ENCODE data around the gene CHPF. TPM values are rescaled to one million over a fixed set of nuclear protein-coding genes. Genes with fewer than 3 reads are reported as not detected.

CHPF gene
- total RNA-seq, 4 donors from 2014 or later = 21.0 to 50.5 (median 37.2) TPM

GRCh38 chr2:219570924-219571310 lies 27.3 kb upstream of the CHPF start:
- in situ Hi-C loops (cut with MboI; ENCODE audit: low sequenced_read_pairs in 4 of 4) (no loop called here), intact Hi-C loops (cut with DNase I; ENCODE audit: low total_unique reads) (loop anchor here (1.0 to 2.0 kb wide), 3 partner anchors 27 to 71 kb away; partner anchors contain the start of gene CHPF)
- peaks cover 11 to 14% of the 10 kb centered on the region in 2 donors for H3K4me1 ChIP-seq
- peak overlapping the region; percentile 56 to 73 (median 63) for H3K4me3 ChIP-seq
- DNase-seq (no peak), ATAC-seq (peak; percentile 24 to 37)
- H3K36me3 ChIP-seq = peaks cover 0 to 8% of the 10 kb centered on the region in 2 donors
- peak overlapping the region; percentile 79 to 90 (median 86) for H3K27ac ChIP-seq
- H3K27me3 ChIP-seq = no peaks in the 10 kb centered on the region
- no peaks in the 10 kb centered on the region for H3K9me3 ChIP-seq
- TF ChIP-seq, protein P1, sequence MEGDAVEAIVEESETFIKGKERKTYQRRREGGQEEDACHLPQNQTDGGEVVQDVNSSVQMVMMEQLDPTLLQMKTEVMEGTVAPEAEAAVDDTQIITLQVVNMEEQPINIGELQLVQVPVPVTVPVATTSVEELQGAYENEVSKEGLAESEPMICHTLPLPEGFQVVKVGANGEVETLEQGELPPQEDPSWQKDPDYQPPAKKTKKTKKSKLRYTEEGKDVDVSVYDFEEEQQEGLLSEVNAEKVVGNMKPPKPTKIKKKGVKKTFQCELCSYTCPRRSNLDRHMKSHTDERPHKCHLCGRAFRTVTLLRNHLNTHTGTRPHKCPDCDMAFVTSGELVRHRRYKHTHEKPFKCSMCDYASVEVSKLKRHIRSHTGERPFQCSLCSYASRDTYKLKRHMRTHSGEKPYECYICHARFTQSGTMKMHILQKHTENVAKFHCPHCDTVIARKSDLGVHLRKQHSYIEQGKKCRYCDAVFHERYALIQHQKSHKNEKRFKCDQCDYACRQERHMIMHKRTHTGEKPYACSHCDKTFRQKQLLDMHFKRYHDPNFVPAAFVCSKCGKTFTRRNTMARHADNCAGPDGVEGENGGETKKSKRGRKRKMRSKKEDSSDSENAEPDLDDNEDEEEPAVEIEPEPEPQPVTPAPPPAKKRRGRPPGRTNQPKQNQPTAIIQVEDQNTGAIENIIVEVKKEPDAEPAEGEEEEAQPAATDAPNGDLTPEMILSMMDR (IDR thresholded peaks at IDR 0.05 in 4 of 5, conservative IDR thresholded peaks at IDR 0.05 in 1 of 5) = no peak
- no peak for TF ChIP-seq POLR2A (IDR thresholded peaks at IDR 0.05)

- ATAC-seq (peak; percentile 68 to 72), DNase-seq (peak in 1 of 2 donors; percentile 70)
- intact Hi-C loops (cut with DNase I; ENCODE audit: low total_unique reads) (loop anchor here (2.0 kb wide), 1 partner anchor 28 kb away; the partner anchor contains the start of gene CHPF), in situ Hi-C loops (cut with MboI; ENCODE audit: low sequenced_read_pairs in 4 of 4) (no loop called here)
- Histone ChIP-seq H3K27me3 (no peaks in the 10 kb centered on the region), H3K4me1 (peaks cover 11 to 14% of the 10 kb centered on the region in 2 donors), H3K36me3 (peaks cover 0 to 8% of the 10 kb centered on the region in 2 donors), H3K4me3 (peak overlapping the region; percentile 56 to 73 (median 63)), H3K9me3 (no peaks in the 10 kb centered on the region), H3K27ac (peak overlapping the region; percentile 79 to 90 (median 86))
- peak; percentile 46 to 65 for TF ChIP-seq POLR2A (IDR thresholded peaks at IDR 0.05)
- TF ChIP-seq, protein P1 (IDR thresholded peaks at IDR 0.05 in 4 of 5, conservative IDR thresholded peaks at IDR 0.05 in 1 of 5) = peak in 1 of 5 experiments; percentile 7
These were observed 26.8 kb upstream of the CHPF start for GRCh38 chr2:219570194-219570923.

GRCh38 chr2:219569635-219570034 lies 26.0 kb upstream of the CHPF start:
- Histone ChIP-seq H3K4me3 (peak overlapping the region in 2 of 4 donors; percentile 56 to 62), H3K9me3 (no peaks in the 10 kb centered on the region), H3K27ac (peak overlapping the region; percentile 79 to 90 (median 86)), H3K36me3 (peaks cover 0 to 8% of the 10 kb centered on the region in 2 donors), H3K27me3 (no peaks in the 10 kb centered on the region), H3K4me1 (peaks cover 11 to 14% of the 10 kb centered on the region in 2 donors)
- in situ Hi-C loops (cut with MboI; ENCODE audit: low sequenced_read_pairs in 4 of 4) (no loop called here), intact Hi-C loops (cut with DNase I; ENCODE audit: low total_unique reads) (loop anchor here (2.0 kb wide), 1 partner anchor 27 kb away; the partner anchor contains the start of gene CHPF)
- ATAC-seq (no peak), DNase-seq (no peak)
- no peak for TF ChIP-seq POLR2A (IDR thresholded peaks at IDR 0.05)
- TF ChIP-seq, protein P1 (IDR thresholded peaks at IDR 0.05 in 4 of 5, conservative IDR thresholded peaks at IDR 0.05 in 1 of 5) = no peak

DNA sequence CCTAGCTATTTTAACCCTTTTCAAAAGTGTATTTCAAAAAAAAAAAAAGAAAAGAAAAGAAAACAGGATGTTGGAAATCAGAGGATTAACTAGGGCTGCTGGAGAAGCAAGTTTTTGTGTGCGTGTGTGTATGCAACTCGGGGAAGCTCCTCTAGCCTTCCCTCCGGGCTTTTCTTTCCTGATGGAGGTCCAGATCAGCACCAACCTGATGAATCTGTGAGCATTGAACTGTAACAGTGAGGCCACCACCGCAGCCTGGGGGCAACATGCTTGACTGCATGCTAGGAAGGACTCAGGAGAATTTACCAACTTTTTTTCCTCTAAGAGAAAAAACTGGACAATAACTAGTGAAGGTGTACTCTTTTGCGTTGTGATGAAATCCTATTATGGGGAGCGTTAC lies 25.4 kb upstream of the CHPF start:
- H3K9me3 ChIP-seq = no peaks in the 10 kb centered on the region
- no peak overlapping the region for H3K27ac ChIP-seq
- peaks cover 11 to 14% of the 10 kb centered on the region in 2 donors for H3K4me1 ChIP-seq
- no peak for ATAC-seq
- TF ChIP-seq POLR2A (IDR thresholded peaks at IDR 0.05) = no peak
- TF ChIP-seq, protein P1 (IDR thresholded peaks at IDR 0.05 in 4 of 5, conservative IDR thresholded peaks at IDR 0.05 in 1 of 5) = no peak
- peaks cover 0 to 13% of the 10 kb centered on the region in 2 donors for H3K36me3 ChIP-seq
- no peaks in the 10 kb centered on the region for H3K27me3 ChIP-seq
- H3K4me3 ChIP-seq = no peak overlapping the region
- intact Hi-C loops (cut with DNase I; ENCODE audit: low total_unique reads) = no loop called here
- in situ Hi-C loops (cut with MboI; ENCODE audit: low sequenced_read_pairs in 4 of 4) = no loop called here
- no peak for DNase-seq

Data from gastrocnemius medialis (tissue), 4 donors.